GM21381 (cell line): ENCODE results near the gene PDYN.
"Not testable (repeated sequence)": the region's sequence is repeated elsewhere in the genome, so short reads cannot be mapped to it uniquely, and the experiment has no call there.

Experiments
- ATAC-seq: cut with Tn5 transposase; IDR thresholded peaks from one replicate; pipeline ENCODE4 v1.9.1; 2021; ENCODE audit warnings: mild to moderate bottlenecking, moderate library complexity; ENCODE audit not compliant: unreplicated experiment

The PDYN gene

GRCh38 chr20:1993986-1994385 is at the start of gene PDYN:
PDYN (minus strand) TSS chr20:1994058; CDS start chr20:1983084, 10,974 bp downstream.
- no peak for ATAC-seq

GRCh38 chr20:2042400-2042799 is 48.5 kb upstream of the PDYN start:
- no peak for ATAC-seq

GRCh38 chr20:2038161-2038560 is 44.3 kb upstream of the PDYN start:
- ATAC-seq: no peak

- ATAC-seq: no peak
Observed at GRCh38 chr20:2037296-2037914, 43.5 kb upstream of the PDYN start.

- ATAC-seq: not testable (repeated sequence)
Observed at GRCh38 chr20:2036357-2036756, 42.5 kb upstream of the PDYN start.

- no peak for ATAC-seq
Observed at GRCh38 chr20:2032168-2032567, 38.3 kb upstream of the PDYN start.

- no peak for ATAC-seq
Observed at GRCh38 chr20:2026514-2026913, 32.7 kb upstream of the PDYN start.

- ATAC-seq: no peak
Observed at GRCh38 chr20:2026004-2026403, 32.1 kb upstream of the PDYN start.

- ATAC-seq: no peak
Observed at GRCh38 chr20:2023151-2023550, 29.3 kb upstream of the PDYN start.

- ATAC-seq: no peak
Observed at GRCh38 chr20:2022163-2022562, 28.3 kb upstream of the PDYN start.

- ATAC-seq: no peak
Observed at GRCh38 chr20:2010533-2010932, 16.7 kb upstream of the PDYN start.

GRCh38 chr20:2006452-2007361 is 12.8 kb upstream of the PDYN start:
- no peak for ATAC-seq

- ATAC-seq: no peak
Observed at GRCh38 chr20:2005831-2006426, 12.1 kb upstream of the PDYN start.

GRCh38 chr20:2005359-2005758 is 11.5 kb upstream of the PDYN start:
- no peak for ATAC-seq

- ATAC-seq: no peak
Observed at GRCh38 chr20:2004171-2004570, 10.3 kb upstream of the PDYN start.

GRCh38 chr20:2002365-2002764 is 8.5 kb upstream of the PDYN start:
- no peak for ATAC-seq

- ATAC-seq: no peak
Observed at GRCh38 chr20:2001119-2001518, 7.3 kb upstream of the PDYN start.

GRCh38 chr20:2000285-2000684 is 6.4 kb upstream of the PDYN start:
- no peak for ATAC-seq

- no peak for ATAC-seq
Observed at GRCh38 chr20:1998715-1999114, 4.9 kb upstream of the PDYN start.

- ATAC-seq: no peak
Observed at GRCh38 chr20:1998193-1998520, 4.3 kb upstream of the PDYN start.

GRCh38 chr20:1997483-1998192 is 3.8 kb upstream of the PDYN start:
- no peak for ATAC-seq
